ENCODE results near the gene KLK15.

The KLK15 gene

GRCh38 chr19:50779504-50780457 lies 53.6 kb downstream of the KLK15 start:
- in situ Hi-C loops (cut with MboI; ENCODE audit: low sequenced_read_pairs), result loop anchor here (10.0 to 25.0 kb wide), 2 partner anchors 245 to 417 kb away; partner anchors contain the start of gene NAPSA

- in situ Hi-C loops (cut with MboI; ENCODE audit: low sequenced_read_pairs), result loop anchor here (25.0 kb wide), 1 partner anchor 417 kb away; the partner anchor contains the start of gene NAPSA
These were observed 54.4 kb downstream of the KLK15 start for GRCh38 chr19:50778906-50779430.

- in situ Hi-C loops (cut with MboI; ENCODE audit: low sequenced_read_pairs), result loop anchor here (25.0 kb wide), 1 partner anchor 416 kb away; the partner anchor contains the start of gene NAPSA
These were observed 55.5 kb downstream of the KLK15 start for GRCh38 chr19:50777830-50778303.

GRCh38 chr19:50777261-50777660 lies 56.1 kb downstream of the KLK15 start:
- in situ Hi-C loops (cut with MboI; ENCODE audit: low sequenced_read_pairs), result loop anchor here (25.0 kb wide), 1 partner anchor 415 kb away; the partner anchor contains the start of gene NAPSA

- in situ Hi-C loops (cut with MboI; ENCODE audit: low sequenced_read_pairs), result loop anchor here (25.0 kb wide), 1 partner anchor 414 kb away; the partner anchor contains the start of gene NAPSA
These were observed 57.2 kb downstream of the KLK15 start for GRCh38 chr19:50776131-50776530.
